Measurements from ENCODE around the gene P4HA3.

P4HA3 gene

GRCh38 chr11:74257959-74258553 is 53.4 kb downstream of the P4HA3 start:
- DNase-seq = no peak

DNA sequence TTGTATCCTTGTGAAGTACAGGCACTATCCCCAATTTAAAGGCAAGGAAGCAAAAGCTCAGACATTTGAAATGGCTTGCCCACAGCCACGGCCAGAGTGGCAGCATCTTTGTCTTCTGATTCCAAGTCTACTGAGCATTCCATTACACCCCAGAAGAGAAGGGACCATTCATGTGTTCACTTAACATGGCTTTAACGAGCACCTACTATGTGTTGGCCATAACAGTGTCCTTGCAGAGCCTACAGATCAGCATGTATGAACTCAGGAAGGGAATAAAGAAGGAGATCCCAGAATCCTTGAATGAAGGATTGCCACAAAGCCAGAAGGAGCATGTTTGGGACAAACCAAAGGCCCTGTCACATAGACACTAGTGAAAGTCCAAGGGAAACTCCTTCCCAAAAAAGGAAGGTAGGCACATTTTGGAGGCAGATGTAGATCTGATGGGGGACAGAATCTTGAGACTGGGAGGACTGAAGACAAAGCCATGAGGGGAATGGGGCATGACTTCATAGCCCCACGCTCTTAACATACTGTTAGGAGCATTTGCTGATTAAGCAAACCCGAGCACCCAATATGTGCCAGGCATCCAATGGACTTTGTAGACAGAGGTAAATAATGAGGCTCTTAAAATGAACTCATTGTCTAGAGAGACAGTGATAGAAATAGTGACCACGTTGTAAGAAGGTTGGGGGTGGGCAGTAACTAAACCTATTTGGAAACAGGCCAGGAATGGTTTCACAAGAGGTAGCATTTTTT is 54.9 kb downstream of the P4HA3 start:
- DNase-seq = no peak

GRCh38 chr11:74255741-74256375 is 55.6 kb downstream of the P4HA3 start:
- DNase-seq = peak; percentile 44

GRCh38 chr11:74253361-74253760 is 58.1 kb downstream of the P4HA3 start:
- DNase-seq = no peak

DNA sequence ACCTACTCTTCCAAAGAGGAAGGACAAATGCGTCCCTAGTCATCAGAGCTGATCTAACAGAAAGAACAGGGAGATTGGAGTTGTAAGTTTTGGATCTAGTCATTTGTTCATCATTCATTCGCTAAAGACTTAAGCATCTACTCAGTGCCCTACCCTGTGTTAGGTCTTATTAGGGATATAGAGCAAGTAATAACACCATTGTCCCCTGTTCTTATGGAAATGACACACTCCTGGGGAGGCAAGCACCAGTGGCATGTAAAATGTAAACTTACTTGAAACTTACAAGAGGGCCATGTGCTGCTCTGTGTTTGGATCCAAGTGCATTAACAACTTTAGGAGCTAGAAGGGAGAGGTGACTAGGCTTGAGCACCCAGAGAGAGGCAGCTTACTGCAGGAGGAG is 61.9 kb downstream of the P4HA3 start:
- DNase-seq = no peak

GRCh38 chr11:74248469-74248868 is 63.0 kb downstream of the P4HA3 start:
- DNase-seq = no peak

DNA sequence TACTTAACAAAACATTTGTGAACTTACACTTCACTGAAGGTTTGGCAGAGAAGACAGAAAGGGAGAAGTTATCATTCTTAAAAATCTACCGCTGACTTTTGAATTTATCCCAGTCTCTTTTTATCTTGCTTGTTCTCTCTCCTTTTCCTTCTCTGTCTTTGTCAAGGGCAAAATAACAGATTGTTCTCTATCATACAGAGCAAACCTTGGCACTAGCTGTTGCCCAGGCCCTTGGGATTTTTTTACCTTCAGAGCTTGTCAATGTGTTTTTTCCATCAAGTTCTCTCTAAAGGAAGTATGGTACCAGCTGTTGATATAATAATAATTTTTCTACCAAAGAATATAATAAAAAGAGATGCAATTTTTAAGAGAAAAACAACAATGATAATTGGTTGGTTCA is 73.2 kb downstream of the P4HA3 start:
- DNase-seq = no peak

GRCh38 chr11:74237541-74237940 is 73.9 kb downstream of the P4HA3 start:
- no peak for DNase-seq

GRCh38 chr11:74235121-74235520 is 76.3 kb downstream of the P4HA3 start:
- DNase-seq = no peak

- no peak for DNase-seq
Observed at GRCh38 chr11:74233683-74234082, 77.8 kb downstream of the P4HA3 start.

GRCh38 chr11:74232311-74232950 is 79.0 kb downstream of the P4HA3 start:
- DNase-seq = no peak

DNA sequence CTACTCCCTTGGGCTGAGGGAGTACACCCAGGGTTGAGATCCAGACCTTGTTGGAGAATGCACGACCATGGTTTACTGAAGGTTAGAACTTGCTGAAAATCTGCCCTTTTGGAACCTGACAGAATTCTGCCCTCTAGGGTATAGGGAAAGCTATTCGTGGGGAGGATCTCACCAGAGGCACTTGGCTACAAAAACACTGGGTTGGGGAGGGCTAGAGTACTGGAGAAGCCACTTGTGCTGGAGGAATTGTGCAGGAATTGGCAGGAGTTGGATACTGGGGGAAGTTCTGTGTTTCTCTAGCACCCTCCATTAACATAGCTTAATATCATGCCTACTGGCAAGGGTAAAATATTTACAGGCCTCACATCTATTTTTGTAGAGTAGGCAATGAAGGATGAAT is 84.5 kb downstream of the P4HA3 start:
- no peak for DNase-seq

GRCh38 chr11:74225565-74225964 is 85.9 kb downstream of the P4HA3 start:
- no peak for DNase-seq

DNA sequence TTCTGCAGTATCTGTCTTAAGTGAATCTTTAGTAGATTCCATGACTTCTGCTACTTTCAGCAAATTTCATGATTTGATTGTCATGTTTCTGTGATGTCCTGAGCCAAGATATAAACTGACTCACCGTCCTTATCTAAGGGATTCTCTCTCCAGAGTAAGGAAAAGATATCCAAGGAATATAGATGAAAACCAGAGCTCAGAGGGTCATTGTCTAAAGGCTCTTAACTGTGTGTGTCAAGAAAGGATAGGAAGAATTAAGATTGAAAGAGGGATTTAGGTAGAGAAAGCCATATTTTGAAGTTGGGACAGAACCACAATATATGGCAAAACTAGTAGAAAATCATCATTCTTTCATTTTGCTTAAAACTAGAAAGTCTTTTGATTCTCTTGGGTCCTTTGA is 89.6 kb downstream of the P4HA3 start:
- DNase-seq = no peak

GRCh38 chr11:74220376-74220775 is 91.1 kb downstream of the P4HA3 start:
- DNase-seq = no peak
